Measurements from ENCODE around the gene RIMS4.
A peak's percentile ranks its signal among the peaks of the same experiment; 100 is the strongest.

The RIMS4 gene

DNA sequence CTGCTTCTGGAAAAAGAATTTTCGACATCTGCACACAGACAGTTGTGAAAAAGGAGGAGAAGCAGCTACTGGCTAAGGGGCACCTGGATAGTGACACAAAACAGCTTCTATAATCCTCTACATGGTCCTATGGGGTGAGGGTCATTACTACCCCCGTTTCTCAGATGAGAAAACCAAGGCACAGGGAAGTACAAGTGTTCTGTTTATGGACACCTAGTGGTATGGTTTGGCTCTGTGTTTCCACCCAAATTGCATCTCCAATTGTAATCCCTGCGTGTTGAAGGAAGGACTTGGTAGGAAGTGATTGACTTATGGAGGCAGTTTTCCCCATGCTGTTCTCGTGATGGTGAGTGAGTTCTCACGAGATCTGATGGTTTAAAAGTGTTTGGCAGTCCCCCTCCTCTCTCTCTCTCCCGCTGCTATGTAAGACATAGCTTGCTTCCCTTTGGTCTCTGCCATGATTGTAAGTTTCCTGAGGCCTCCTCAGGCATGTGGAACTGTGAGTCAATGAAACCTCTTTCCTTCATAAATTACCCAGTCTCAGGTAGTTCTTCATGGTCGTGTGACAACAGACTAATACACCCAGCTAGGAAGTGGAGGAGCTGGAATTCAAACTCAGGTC, 67.2 kb downstream of the RIMS4 start:
- TF ChIP-seq, protein P1, sequence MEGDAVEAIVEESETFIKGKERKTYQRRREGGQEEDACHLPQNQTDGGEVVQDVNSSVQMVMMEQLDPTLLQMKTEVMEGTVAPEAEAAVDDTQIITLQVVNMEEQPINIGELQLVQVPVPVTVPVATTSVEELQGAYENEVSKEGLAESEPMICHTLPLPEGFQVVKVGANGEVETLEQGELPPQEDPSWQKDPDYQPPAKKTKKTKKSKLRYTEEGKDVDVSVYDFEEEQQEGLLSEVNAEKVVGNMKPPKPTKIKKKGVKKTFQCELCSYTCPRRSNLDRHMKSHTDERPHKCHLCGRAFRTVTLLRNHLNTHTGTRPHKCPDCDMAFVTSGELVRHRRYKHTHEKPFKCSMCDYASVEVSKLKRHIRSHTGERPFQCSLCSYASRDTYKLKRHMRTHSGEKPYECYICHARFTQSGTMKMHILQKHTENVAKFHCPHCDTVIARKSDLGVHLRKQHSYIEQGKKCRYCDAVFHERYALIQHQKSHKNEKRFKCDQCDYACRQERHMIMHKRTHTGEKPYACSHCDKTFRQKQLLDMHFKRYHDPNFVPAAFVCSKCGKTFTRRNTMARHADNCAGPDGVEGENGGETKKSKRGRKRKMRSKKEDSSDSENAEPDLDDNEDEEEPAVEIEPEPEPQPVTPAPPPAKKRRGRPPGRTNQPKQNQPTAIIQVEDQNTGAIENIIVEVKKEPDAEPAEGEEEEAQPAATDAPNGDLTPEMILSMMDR (IDR thresholded peaks at IDR 0.05; ENCODE audit: control extremely low read depth, extremely low read depth, low read depth, missing control alignments), result no peak
- ChIA-PET POLR2A (no interaction called here), CTCF (interaction anchor here (0.7 to 8.5 kb wide), 5 partner anchors 10 to 353 kb away, joined by 3 to 63 read pairs (median 4); no protein-coding TSS in a partner anchor)
- no peak for DNase-seq (ENCODE audit: extremely low spot score)

- TF ChIP-seq, protein P1 (IDR thresholded peaks at IDR 0.05; ENCODE audit: control extremely low read depth, extremely low read depth, low read depth, missing control alignments), result no peak
- ChIA-PET CTCF (interaction anchor here (0.7 to 8.5 kb wide), 4 partner anchors 10 to 354 kb away, joined by 3 to 63 read pairs (median 8); no protein-coding TSS in a partner anchor), POLR2A (no interaction called here)
- DNase-seq (ENCODE audit: extremely low spot score), result no peak
These were observed 67.9 kb downstream of the RIMS4 start for GRCh38 chr20:44742304-44743079.

GRCh38 chr20:44739942-44740341, 70.4 kb downstream of the RIMS4 start:
- TF ChIP-seq, protein P1 (IDR thresholded peaks at IDR 0.05; ENCODE audit: control extremely low read depth, extremely low read depth, low read depth, missing control alignments), result no peak
- no peak for DNase-seq (ENCODE audit: extremely low spot score)
- CTCF ChIA-PET, result interaction anchor here (8.5 kb wide), 1 partner anchor 56 kb away, joined by 63 read pairs; no protein-coding TSS in a partner anchor
- POLR2A ChIA-PET, result no interaction called here

DNA sequence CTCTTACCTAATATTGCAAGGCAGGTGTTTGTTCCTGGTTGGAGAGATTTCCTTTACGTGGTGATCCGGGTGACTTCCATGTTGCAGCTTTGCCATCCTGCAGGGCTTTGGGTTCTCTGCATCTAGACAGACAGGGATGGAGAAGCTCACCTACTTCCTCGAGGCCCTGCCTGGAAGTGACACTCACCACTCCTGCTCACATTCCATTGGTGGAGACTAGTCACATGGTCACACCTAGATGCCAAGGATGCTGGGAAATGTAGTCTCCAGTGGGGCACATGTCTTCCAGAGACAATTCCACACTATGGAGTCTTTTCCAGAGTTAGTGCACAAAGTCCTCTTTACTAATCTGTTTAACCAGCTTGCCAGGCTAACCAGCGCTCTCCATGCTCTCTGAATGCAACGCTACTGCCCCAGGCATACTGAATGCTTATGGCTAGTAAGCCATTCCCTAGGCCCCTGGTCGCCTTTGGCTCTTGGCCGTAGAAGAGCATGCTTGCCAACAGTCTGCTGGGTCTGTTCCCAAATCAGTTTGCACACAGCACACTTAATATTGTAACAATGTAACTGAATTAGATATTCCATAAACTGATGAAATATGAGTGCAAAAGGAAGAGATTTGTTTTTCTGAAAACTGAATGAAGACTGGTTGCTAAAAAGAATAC, 71.4 kb downstream of the RIMS4 start:
- ChIA-PET POLR2A (no interaction called here), CTCF (interaction anchor here (1.8 to 8.5 kb wide), 2 partner anchors 9 to 55 kb away, joined by 9 to 63 read pairs; no protein-coding TSS in a partner anchor)
- TF ChIP-seq, protein P1 (IDR thresholded peaks at IDR 0.05; ENCODE audit: control extremely low read depth, extremely low read depth, low read depth, missing control alignments), result no peak
- DNase-seq (ENCODE audit: extremely low spot score), result peak; percentile 69

GRCh38 chr20:44737116-44737515, 73.2 kb downstream of the RIMS4 start:
- POLR2A ChIA-PET, result no interaction called here
- CTCF ChIA-PET, result interaction anchor here (0.9 to 8.5 kb wide), 3 partner anchors 9 to 53 kb away, joined by 3 to 63 read pairs (median 4); partner anchors contain the start of gene KCNK15
- TF ChIP-seq, protein P1 (IDR thresholded peaks at IDR 0.05; ENCODE audit: control extremely low read depth, extremely low read depth, low read depth, missing control alignments), result no peak
- no peak for DNase-seq (ENCODE audit: extremely low spot score)

Measured in GM10248 (cell line).